Peyer's patch (tissue), 4 donors: ENCODE data around the gene ZMYM1.
A peak's percentile ranks its signal among the peaks of the same experiment; 100 is the strongest.

ENCODE experiments used
- POLR2A ChIP-seq, 2 donors: fragments of 450-650 bp; IDR thresholded peaks; one replicate each; pipeline ENCODE4 v1.5.1; 2017; ENCODE audit warnings: antibody characterized with exemption in 2 of 2, mild to moderate bottlenecking in 2 of 2, moderate library complexity in 2 of 2
- TF ChIP-seq, protein P1 (sequence below), 6 experiments: fragments of 450-650 bp in 4 of 6; fragments of 200-600 bp in 2 of 6; sonication (generic) in 1 of 6; IDR thresholded peaks; one replicate each; pipeline ENCODE4 v1.5.1; 2017 to 2019; ENCODE audit warnings: antibody characterized with exemption in 6 of 6, mild to moderate bottlenecking in 3 of 6, moderate library complexity in 1 of 6

DNA sequence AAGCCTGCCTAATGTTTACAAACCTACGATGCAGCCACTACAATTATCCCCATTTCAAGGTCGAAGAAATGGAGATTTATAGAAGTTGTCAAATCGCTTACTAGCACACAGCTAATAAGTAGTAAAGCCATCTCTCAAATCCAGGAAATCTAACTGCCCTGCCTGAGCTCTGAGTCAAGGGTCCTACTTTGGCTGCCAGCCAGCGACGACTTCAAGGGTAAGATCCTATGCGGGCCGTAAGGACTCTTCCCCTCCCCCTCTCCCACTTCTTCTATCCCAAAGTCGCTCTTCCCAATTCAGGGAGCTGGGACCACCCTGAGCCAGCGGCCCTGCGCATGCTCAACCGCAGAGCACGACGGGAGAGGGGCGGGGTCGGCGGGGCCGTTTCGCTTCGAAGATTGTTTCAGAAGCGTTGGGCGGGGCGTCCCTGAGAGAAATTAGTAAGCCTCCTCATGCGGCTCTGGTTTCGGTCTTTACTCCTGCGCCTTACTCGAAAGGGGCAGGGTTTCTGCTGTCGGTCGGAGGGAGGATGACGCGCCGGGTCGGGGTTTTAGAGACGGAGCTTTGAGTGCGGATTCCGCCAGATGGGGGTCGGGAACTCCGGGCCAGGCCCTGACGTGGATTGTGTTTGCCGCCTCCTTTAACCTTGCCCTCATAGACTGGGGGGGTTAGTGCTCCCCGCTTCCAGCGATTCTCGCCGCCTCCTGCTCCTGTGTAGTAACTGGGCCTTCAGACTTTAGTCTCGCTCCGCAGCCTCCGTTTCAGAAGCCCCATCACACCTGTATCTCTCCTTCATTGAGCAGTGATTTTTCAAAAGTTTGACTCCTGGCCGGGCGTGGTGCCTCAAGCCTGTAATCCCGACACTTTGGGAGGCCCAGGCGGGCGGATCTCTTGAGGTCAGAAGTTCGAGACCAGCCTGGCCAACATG is at the start of gene ZMYM1:
- TF ChIP-seq, protein P1, sequence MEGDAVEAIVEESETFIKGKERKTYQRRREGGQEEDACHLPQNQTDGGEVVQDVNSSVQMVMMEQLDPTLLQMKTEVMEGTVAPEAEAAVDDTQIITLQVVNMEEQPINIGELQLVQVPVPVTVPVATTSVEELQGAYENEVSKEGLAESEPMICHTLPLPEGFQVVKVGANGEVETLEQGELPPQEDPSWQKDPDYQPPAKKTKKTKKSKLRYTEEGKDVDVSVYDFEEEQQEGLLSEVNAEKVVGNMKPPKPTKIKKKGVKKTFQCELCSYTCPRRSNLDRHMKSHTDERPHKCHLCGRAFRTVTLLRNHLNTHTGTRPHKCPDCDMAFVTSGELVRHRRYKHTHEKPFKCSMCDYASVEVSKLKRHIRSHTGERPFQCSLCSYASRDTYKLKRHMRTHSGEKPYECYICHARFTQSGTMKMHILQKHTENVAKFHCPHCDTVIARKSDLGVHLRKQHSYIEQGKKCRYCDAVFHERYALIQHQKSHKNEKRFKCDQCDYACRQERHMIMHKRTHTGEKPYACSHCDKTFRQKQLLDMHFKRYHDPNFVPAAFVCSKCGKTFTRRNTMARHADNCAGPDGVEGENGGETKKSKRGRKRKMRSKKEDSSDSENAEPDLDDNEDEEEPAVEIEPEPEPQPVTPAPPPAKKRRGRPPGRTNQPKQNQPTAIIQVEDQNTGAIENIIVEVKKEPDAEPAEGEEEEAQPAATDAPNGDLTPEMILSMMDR (IDR thresholded peaks at IDR 0.05), result no peak
- TF ChIP-seq POLR2A (IDR thresholded peaks at IDR 0.05), result peak; percentile 25 to 49
